GM12872 (cell line): ENCODE measurements around the gene MAPRE2.

Source experiments
- CTCF ChIP-seq: IDR thresholded peaks from 3 replicates; pipeline ENCODE4 v1.5.1; 2011; ENCODE audit warnings: low read depth, mild to moderate bottlenecking, low read length, moderate library complexity; ENCODE audit not compliant: insufficient read depth

Gene MAPRE2

GRCh38 chr18:35167857-35168256 lies 126.6 kb downstream of the MAPRE2 start:
- no peak for TF ChIP-seq CTCF

GRCh38 chr18:35171315-35171987 lies 130.2 kb downstream of the MAPRE2 start:
- TF ChIP-seq CTCF = no peak

GRCh38 chr18:35172009-35172408 lies 130.8 kb downstream of the MAPRE2 start:
- TF ChIP-seq CTCF = no peak

- TF ChIP-seq CTCF = no peak
Measured at GRCh38 chr18:35172451-35173035, 131.3 kb downstream of the MAPRE2 start.

- TF ChIP-seq CTCF = no peak
Measured at GRCh38 chr18:35174093-35174731, 133.0 kb downstream of the MAPRE2 start.

GRCh38 chr18:35174745-35175144 lies 133.5 kb downstream of the MAPRE2 start:
- no peak for TF ChIP-seq CTCF

GRCh38 chr18:35176925-35177324 lies 135.7 kb downstream of the MAPRE2 start:
- TF ChIP-seq CTCF = no peak
